Fibroblast of skin of right quadriceps (primary cell): ENCODE data around the gene TK2.
"Not testable (repeated sequence)": the region's sequence is repeated elsewhere in the genome, so short reads cannot be mapped to it uniquely, and the experiment has no call there.

ENCODE experiments used
- DNase-seq: peaks from one replicate; pipeline ENCODE4 v3.0.0-alpha.2; 2013

TK2 gene

GRCh38 chr16:66501563-66501962 is 48.4 kb downstream of the TK2 start:
- not testable (repeated sequence) for DNase-seq

- DNase-seq, result not testable (repeated sequence)
Observed at GRCh38 chr16:66497921-66498320, 52.0 kb downstream of the TK2 start.

- DNase-seq, result not testable (repeated sequence)
Observed at GRCh38 chr16:66496226-66496625, 53.7 kb downstream of the TK2 start.

GRCh38 chr16:66495440-66495839 is 54.5 kb downstream of the TK2 start:
- no peak for DNase-seq

- DNase-seq, result no peak
Observed at GRCh38 chr16:66494916-66495315, 55.0 kb downstream of the TK2 start.

- DNase-seq, result no peak
Observed at GRCh38 chr16:66493490-66494401, 56.2 kb downstream of the TK2 start.

GRCh38 chr16:66491716-66492064 is 58.2 kb downstream of the TK2 start:
- no peak for DNase-seq

GRCh38 chr16:66490774-66491715 is 58.9 kb downstream of the TK2 start:
- no peak for DNase-seq

GRCh38 chr16:66489818-66490217 is 60.1 kb downstream of the TK2 start:
- DNase-seq, result no peak

GRCh38 chr16:66489385-66489784 is 60.5 kb downstream of the TK2 start:
- DNase-seq, result no peak

GRCh38 chr16:66488505-66488904 is 61.4 kb downstream of the TK2 start:
- DNase-seq, result no peak

- DNase-seq, result no peak
Observed at GRCh38 chr16:66487580-66488275, 62.2 kb downstream of the TK2 start.

- peak; percentile 63 for DNase-seq
Observed at GRCh38 chr16:66486773-66487579, 62.9 kb downstream of the TK2 start.

- no peak for DNase-seq
Observed at GRCh38 chr16:66486199-66486772, 63.6 kb downstream of the TK2 start.

GRCh38 chr16:66485376-66485775 is 64.5 kb downstream of the TK2 start:
- no peak for DNase-seq

GRCh38 chr16:66484453-66485213 is 65.3 kb downstream of the TK2 start:
- no peak for DNase-seq

GRCh38 chr16:66483689-66484452 is 66.1 kb downstream of the TK2 start:
- peak; percentile 61 for DNase-seq

- DNase-seq, result no peak
Observed at GRCh38 chr16:66481943-66482390, 68.0 kb downstream of the TK2 start.

GRCh38 chr16:66481081-66481942 is 68.6 kb downstream of the TK2 start:
- no peak for DNase-seq
